Muscle of arm (tissue), 12 donors: ENCODE data around the gene SRSF8. TPM values are rescaled to one million over a fixed set of nuclear protein-coding genes. Genes with fewer than 3 reads are reported as not detected.

Experiments used
- polyA plus RNA-seq, 12 donors: library from polyadenylated mRNA; unstranded; fragments of 120-200 nt; gene quantifications; one replicate each; pipeline ENCODE4 v1.2.1, GENCODE V29; 2013; ENCODE audit not compliant: insufficient read length in 12 of 12

The SRSF8 gene
- polyA plus RNA-seq, 12 donors: 32.3 to 105 (median 50.9) TPM

Other genes with a start within 250 kb of the SRSF8 start
- 10 to 100 TPM in 11 of 12 donors, not detected in 1; 68.1 to 97.8 (median 89.9) TPM for gene CWC15, start 93.4 kb upstream of the SRSF8 start, polyA plus RNA-seq
- 1 to 10 TPM in 10 of 12 donors, not detected in 2; 1.0 to 1.7 (median 1.4) TPM for gene KDM4D, start 93.2 kb upstream of the SRSF8 start, polyA plus RNA-seq
- under 1 TPM in 10 of 12 donors, not detected in 2; 0.08 to 0.52 (median 0.16) TPM for gene KDM4E, start 41.7 kb upstream of the SRSF8 start, polyA plus RNA-seq
- not detected for gene KDM4F, start 17.5 kb upstream of the SRSF8 start, polyA plus RNA-seq
- 10 to 100 TPM in 11 of 12 donors, not detected in 1; 38.5 to 96.2 (median 68.8) TPM for gene ENDOD1, start 22.9 kb downstream of the SRSF8 start, polyA plus RNA-seq
- gene SESN3, start 164.3 kb downstream of the SRSF8 start, polyA plus RNA-seq: 100 to 1,000 TPM in 9 of 12 donors, 10 to 100 TPM in 3; 62.8 to 184 (median 115) TPM